Astrocyte (in vitro differentiated cells and primary cell): Measurements from ENCODE around the gene HOXB2. TPM values are rescaled to one million over a fixed set of nuclear protein-coding genes. Genes with fewer than 3 reads are reported as not detected.

Source experiments
- DNase-seq: peaks from one replicate; pipeline ENCODE4 v3.0.0-alpha.2; 2010; ENCODE audit warnings: low read depth
- FAIRE-seq: peaks from 2 replicates; lab custom pipeline; 2011; peaks lifted over from hg19 to GRCh38; lab: Jason Lieb, UNC
- H2AFZ ChIP-seq: 2 replicates; pipeline ENCODE4 v1.6.0; 2012; ENCODE audit warnings: low read depth, low read length, inconsistent platforms
- H3K27ac ChIP-seq: 2 replicates; pipeline ENCODE4 v1.5.1; 2011; ENCODE audit warnings: low read depth, low read length, inconsistent platforms
- H3K27me3 ChIP-seq: 2 replicates; pipeline ENCODE4 v1.6.0; 2011; ENCODE audit warnings: low read length, inconsistent platforms; ENCODE audit not compliant: insufficient read depth
- H3K36me3 ChIP-seq: 2 replicates; pipeline ENCODE4 v1.5.1; 2011; ENCODE audit warnings: low read length, inconsistent platforms; ENCODE audit not compliant: insufficient read depth
- H3K4me1 ChIP-seq: 2 replicates; pipeline ENCODE4 v1.5.1; 2011; ENCODE audit warnings: low read length, inconsistent platforms; ENCODE audit not compliant: insufficient read depth
- H3K4me2 ChIP-seq: 2 replicates; pipeline ENCODE4 v1.6.0; 2012; ENCODE audit warnings: low read length, inconsistent platforms
- H3K4me3 ChIP-seq: 2 replicates; pipeline ENCODE4 v1.5.1; 2011; ENCODE audit warnings: low read depth, mild to moderate bottlenecking, low read length, inconsistent platforms; ENCODE audit not compliant: insufficient read depth
- H3K79me2 ChIP-seq: 2 replicates; pipeline ENCODE4 v1.6.0; 2012; ENCODE audit warnings: mild to moderate bottlenecking, low read length, inconsistent platforms; ENCODE audit not compliant: insufficient read depth
- H3K9ac ChIP-seq: 2 replicates; pipeline ENCODE4 v1.6.0; 2012; ENCODE audit warnings: mild to moderate bottlenecking, low read length, inconsistent platforms
- H3K9me3 ChIP-seq: 2 replicates; pipeline ENCODE4 v1.5.1; 2012; ENCODE audit warnings: low read depth, mild to moderate bottlenecking, low read length, inconsistent platforms; ENCODE audit not compliant: insufficient read depth
- H4K20me1 ChIP-seq: 2 replicates; pipeline ENCODE4 v1.6.0; 2012; ENCODE audit warnings: low read length, inconsistent platforms; ENCODE audit not compliant: insufficient read depth
- H3K27ac Mint-ChIP-seq: one replicate; pipeline ENCODE4 v1.8.0; 2021; ENCODE audit warnings: mild to moderate bottlenecking, mixed read lengths; ENCODE audit not compliant: unreplicated experiment
- H3K27me3 Mint-ChIP-seq: one replicate; pipeline ENCODE4 v1.8.0; 2021; ENCODE audit warnings: low read depth, mixed read lengths; ENCODE audit not compliant: unreplicated experiment
- H3K36me3 Mint-ChIP-seq: one replicate; pipeline ENCODE4 v1.8.0; 2021; ENCODE audit warnings: low read depth, mixed read lengths; ENCODE audit not compliant: unreplicated experiment
- H3K4me1 Mint-ChIP-seq: one replicate; pipeline ENCODE4 v1.8.0; 2021; ENCODE audit warnings: low read depth, mixed read lengths; ENCODE audit not compliant: unreplicated experiment
- H3K4me3 Mint-ChIP-seq: one replicate; pipeline ENCODE4 v1.8.0; 2021; ENCODE audit warnings: mild to moderate bottlenecking, moderate library complexity, mixed read lengths; ENCODE audit not compliant: unreplicated experiment
- H3K9me3 Mint-ChIP-seq: one replicate; pipeline ENCODE4 v1.8.0; 2021; ENCODE audit warnings: mild to moderate bottlenecking, mixed read lengths; ENCODE audit not compliant: unreplicated experiment
- CTCF ChIP-seq: IDR thresholded peaks from 2 replicates; pipeline ENCODE4 v1.5.1; 2011; ENCODE audit warnings: low read depth, mild to moderate bottlenecking, inconsistent platforms, low read length, moderate library complexity; ENCODE audit not compliant: insufficient read depth
- EZH2 ChIP-seq: IDR thresholded peaks from 2 replicates; pipeline ENCODE4 v1.6.1; 2012; ENCODE audit warnings: mild to moderate bottlenecking, low read length, inconsistent platforms; ENCODE audit not compliant: insufficient read depth
- total RNA-seq: library from RNA; stranded (reverse); gene quantifications from 2 replicates; pipeline ENCODE4 v1.2.1, GENCODE V29; 2021

Gene HOXB2
- total RNA-seq, 1 donor from 2014 or later: 0.41 TPM

GRCh38 chr17:48551596-48552465 lies 6.9 kb upstream of the HOXB2 start:
- Mint-ChIP-seq H3K27ac (no peak overlapping the region), H3K36me3 (peaks cover 3% of the 10 kb centered on the region), H3K9me3 (peaks cover 10% of the 10 kb centered on the region), H3K27me3 (peaks cover 83% of the 10 kb centered on the region), H3K4me3 (no peak overlapping the region), H3K4me1 (peaks cover 2% of the 10 kb centered on the region)
- H3K9ac ChIP-seq: peak overlapping the region; percentile 63
- no peak overlapping the region for H2AFZ ChIP-seq
- DNase-seq: peak; percentile 26
- TF ChIP-seq CTCF (no peak), EZH2 (peak; percentile 61)
- no peaks in the 10 kb centered on the region for H3K36me3 ChIP-seq
- H3K79me2 ChIP-seq: peaks cover 76% of the 10 kb centered on the region
- no peaks in the 10 kb centered on the region for H3K9me3 ChIP-seq
- peak overlapping the region; percentile 70 for H3K27ac ChIP-seq
- H3K4me1 ChIP-seq: peaks cover 36% of the 10 kb centered on the region
- H4K20me1 ChIP-seq: no peaks in the 10 kb centered on the region
- FAIRE-seq: no peak
- peak overlapping the region; percentile 71 for H3K4me2 ChIP-seq
- no peak overlapping the region for H3K4me3 ChIP-seq
- peaks cover 59% of the 10 kb centered on the region for H3K27me3 ChIP-seq

GRCh38 chr17:48551214-48551555 lies 6.3 kb upstream of the HOXB2 start:
- H3K79me2 ChIP-seq: peaks cover 72% of the 10 kb centered on the region
- Mint-ChIP-seq H3K27ac (no peak overlapping the region), H3K4me1 (peaks cover 2% of the 10 kb centered on the region), H3K4me3 (no peak overlapping the region), H3K9me3 (peaks cover 10% of the 10 kb centered on the region), H3K36me3 (peaks cover 3% of the 10 kb centered on the region), H3K27me3 (peaks cover 83% of the 10 kb centered on the region)
- H4K20me1 ChIP-seq: no peaks in the 10 kb centered on the region
- H3K9ac ChIP-seq: peak overlapping the region; percentile 63
- no peak overlapping the region for H3K4me3 ChIP-seq
- peaks cover 58% of the 10 kb centered on the region for H3K27me3 ChIP-seq
- H3K9me3 ChIP-seq: no peaks in the 10 kb centered on the region
- no peaks in the 10 kb centered on the region for H3K36me3 ChIP-seq
- DNase-seq (peak; percentile 29), FAIRE-seq (no peak)
- peak overlapping the region; percentile 70 for H3K27ac ChIP-seq
- H2AFZ ChIP-seq: no peak overlapping the region
- peaks cover 37% of the 10 kb centered on the region for H3K4me1 ChIP-seq
- H3K4me2 ChIP-seq: peak overlapping the region; percentile 71
- no peak for TF ChIP-seq CTCF
- peak; percentile 40 for TF ChIP-seq EZH2
